ENCODE results near the gene FGGY.
"Not testable (repeated sequence)": the region's sequence is repeated elsewhere in the genome, so short reads cannot be mapped to it uniquely, and the experiment has no call there.

Gene FGGY

DNA sequence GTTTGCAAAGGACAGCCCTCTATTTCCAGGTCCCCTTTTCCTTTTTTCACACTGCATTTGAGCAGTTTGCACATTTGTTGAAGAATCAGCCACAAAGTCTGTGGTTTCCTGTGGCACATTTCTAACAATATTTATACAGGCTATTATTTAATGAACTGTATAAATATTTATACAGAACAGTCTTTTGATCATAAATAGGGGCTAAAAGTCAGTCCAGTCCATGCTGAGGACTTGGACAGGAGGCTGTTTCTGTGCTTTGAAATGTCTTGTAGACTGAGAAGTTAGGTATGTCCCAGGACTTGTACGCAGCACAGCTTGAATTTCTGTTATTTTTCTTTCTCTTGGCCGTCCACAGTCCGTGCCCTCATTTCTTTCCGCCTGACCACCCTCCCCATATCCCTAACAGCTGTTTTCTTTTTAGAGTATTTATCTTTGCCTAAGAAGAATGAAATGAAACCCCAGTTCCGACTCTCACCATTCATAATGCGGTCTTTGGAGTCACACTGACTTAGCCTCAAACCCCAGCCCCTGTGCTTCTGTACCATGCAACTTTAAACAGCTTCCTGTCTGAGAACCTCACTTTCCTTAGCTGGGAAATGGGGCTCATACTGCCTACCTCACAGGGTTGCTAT is 19.7 kb downstream of the FGGY start:
- no peak for DNase-seq

DNA sequence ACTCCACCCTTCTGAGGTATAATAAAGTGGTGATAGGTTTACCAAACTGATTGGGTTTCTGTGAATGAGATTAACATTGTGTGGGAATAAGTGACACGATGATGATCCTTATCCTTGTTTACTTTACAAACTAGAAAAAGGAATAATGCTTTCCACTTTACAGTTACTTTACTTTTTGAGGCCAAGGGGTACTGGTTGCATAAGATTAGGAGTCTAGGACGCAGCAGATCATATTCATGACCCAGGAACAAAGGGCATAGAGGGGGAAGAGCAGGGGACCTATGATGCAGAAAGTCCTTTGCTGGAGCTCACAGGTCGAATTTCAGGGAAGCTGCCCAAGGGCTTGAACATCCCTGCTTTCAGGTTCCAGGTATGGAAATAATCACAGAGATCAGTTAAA is 20.4 kb downstream of the FGGY start:
- DNase-seq, result no peak

DNA sequence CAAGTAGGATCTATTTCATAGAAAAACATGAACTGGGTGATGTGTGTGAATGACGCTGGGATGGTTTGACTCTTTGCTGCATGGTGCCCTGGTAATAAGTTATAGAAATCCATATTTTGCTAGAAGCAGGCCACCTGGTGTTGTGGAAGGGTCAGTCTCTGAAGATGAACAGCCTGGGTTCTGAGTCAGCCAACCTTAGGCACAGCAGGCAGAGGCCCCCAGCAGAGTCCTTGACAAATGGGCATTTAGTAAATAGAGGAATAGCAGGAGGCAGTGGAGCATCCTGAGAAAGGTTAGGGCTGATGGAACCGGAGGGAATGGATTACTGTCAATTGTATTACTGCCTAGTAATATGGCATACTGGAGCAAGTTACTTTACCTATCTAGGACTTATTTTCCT is 20.9 kb downstream of the FGGY start:
- DNase-seq, result no peak

- no peak for DNase-seq
Measured at GRCh38 chr1:59318271-59318860, 21.5 kb downstream of the FGGY start.

DNA sequence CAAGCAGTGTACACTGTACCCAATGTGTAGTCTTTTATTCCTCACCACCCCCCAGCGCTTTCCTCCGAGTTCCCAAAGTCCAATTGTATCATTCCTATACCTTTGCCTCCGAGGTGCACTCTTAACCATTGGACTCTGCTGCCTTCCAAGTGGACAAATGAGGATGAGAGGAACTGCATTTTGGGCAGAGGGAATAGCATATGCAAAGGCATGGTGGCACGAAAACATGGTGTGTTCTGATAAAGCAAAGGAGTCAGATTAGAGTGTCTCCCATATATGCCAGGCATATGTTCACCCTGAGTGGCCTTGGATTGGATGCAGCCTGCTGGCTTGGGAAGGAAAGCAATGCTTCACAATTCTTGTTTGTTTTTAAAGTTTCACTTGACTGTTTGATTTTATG is 25.5 kb downstream of the FGGY start:
- no peak for DNase-seq

DNA sequence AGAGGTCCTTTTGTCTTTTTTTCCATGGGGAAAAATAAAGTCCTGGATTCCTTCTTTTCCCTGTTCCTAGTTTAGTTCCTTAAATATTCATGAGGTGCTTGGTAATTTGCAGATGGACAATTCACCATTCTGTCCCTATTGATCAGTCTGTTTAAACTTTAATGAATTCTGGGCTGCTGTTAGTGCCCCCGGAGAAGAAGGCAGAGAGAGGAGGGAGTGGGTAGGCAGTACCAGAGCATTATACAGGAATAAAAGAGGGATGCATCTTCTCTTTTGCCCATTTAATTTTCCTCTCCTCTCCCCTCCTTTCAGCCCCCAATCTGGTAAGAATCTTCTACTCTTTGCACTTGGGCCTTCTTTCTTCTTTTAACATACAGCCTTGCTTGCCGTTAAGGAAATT is 25.9 kb downstream of the FGGY start:
- no peak for DNase-seq

DNA sequence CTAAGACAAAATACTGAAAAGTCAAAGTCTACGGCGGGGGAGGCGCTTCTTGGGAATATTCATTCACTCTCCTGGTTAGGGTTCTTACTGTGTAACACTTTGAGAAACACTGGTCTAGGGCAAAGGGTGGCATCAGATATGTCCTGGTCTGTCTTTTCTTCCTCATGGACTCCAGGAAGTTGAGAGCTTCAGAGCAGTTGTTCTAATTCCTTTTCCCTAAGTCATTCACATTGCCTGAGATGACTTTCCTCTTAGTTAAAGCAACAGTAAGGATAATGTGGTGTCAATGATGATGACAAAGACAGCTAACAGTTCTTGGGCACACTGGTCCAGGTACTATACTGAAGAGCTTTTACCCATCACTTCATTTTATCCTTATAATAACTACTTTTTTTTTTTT is 27.0 kb downstream of the FGGY start:
- no peak for DNase-seq

- DNase-seq, result no peak
Measured at GRCh38 chr1:59328353-59328752, 31.5 kb downstream of the FGGY start.

DNA sequence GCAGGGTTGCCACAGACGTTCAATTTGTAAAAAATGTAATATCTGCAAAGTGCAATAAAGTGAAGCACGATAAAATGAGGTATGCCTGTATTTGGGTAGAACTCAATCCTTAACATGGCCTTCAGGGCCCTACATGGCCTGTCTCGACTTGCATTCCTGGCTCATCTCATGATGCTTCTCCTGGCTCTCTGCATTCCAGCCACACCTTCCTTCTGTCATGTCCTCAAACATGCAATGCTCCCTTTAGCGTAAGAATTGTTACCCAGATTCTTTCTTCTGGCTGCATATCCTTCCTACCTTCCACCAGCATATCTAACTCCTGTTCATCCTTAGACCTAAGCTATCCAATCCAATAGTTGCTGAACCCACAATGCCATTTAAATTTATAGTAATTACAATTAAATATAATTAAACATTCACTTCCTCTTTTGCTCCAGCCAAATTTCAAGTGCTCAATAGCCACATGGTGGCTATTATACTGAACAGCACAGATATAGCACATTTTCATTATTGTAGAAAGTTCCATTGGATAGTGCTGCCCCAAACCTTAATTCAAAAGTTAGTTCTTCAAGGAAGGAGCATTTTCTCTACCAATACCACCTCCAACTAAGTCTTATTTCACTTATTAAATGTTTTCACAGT is 32.6 kb downstream of the FGGY start:
- no peak for DNase-seq

- DNase-seq, result no peak
Measured at GRCh38 chr1:59331686-59332620, 35.1 kb downstream of the FGGY start.

- DNase-seq, result no peak
Measured at GRCh38 chr1:59332983-59333382, 36.1 kb downstream of the FGGY start.

- no peak for DNase-seq
Measured at GRCh38 chr1:59333626-59334277, 36.9 kb downstream of the FGGY start.

GRCh38 chr1:59340411-59341307 is 43.8 kb downstream of the FGGY start:
- DNase-seq, result no peak

DNA sequence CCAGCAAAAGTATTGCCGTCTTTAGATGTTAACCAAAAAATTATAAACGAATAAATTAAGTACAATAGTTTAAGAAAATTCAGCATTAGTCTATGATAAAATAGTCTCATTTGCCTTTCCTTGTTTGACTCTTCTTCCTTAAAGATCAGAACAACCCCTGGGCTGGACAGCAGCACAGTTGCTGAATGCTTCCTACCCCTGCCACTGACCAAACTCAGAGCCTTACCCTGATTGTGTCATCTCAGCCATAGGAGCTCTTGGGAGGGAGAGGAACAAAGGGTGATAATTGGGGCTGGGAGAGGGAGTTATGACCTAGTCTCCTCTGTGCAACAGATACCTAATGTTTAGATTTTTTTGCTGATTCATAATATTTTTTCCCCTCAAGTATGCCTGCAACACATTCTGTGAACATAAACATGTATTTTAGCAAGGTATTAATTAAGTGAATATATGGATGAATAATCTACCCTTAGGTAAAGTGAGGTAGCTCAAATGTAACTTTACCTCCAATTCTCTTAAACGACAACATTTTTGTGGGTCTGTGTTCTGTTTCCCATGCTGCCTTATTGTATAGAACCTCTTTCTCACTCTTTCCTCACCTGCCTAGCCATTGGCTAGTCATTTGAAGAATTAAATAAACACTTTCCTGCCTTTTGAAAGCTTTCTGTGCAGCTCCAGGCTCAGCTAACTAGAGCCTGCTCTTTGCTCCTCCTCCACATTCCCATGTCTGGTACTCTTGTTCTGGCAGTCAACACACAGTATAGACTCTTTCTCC is 46.1 kb downstream of the FGGY start:
- no peak for DNase-seq

DNA sequence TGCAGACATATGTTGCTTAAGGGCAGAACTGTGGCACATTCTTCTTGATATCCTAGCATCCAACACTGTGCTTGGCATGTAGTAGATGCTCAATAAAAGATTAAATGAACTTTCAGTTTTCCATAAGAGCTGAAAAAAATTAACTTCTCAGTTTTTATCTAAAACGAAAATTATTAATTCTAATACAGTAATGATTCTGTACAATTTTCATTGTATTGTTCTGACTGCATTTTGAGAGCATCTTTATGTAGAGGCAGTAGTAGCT is 46.6 kb downstream of the FGGY start:
- DNase-seq, result no peak

- DNase-seq, result no peak
Measured at GRCh38 chr1:59345221-59345620, 48.3 kb downstream of the FGGY start.

DNA sequence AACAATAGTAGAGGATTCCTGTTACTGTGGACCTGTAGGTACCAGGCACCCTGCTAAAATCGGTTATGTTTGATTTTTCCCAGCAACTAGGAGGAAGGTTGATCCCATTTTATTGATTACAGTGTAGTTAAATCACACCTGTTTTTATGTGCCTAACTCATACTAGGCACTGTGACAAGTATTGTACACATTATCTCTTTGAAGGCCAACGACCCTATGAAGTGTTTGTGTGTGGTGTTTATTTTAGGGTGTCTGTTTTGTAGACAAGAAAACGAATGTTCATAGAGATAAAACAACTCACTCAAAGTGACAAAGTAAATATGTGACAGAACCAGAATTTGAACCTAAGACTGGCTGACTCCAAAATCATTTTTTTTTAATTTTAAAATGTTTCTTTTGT is 49.5 kb downstream of the FGGY start:
- DNase-seq, result no peak

GRCh38 chr1:59349101-59349500 is 52.2 kb downstream of the FGGY start:
- DNase-seq, result no peak

DNA sequence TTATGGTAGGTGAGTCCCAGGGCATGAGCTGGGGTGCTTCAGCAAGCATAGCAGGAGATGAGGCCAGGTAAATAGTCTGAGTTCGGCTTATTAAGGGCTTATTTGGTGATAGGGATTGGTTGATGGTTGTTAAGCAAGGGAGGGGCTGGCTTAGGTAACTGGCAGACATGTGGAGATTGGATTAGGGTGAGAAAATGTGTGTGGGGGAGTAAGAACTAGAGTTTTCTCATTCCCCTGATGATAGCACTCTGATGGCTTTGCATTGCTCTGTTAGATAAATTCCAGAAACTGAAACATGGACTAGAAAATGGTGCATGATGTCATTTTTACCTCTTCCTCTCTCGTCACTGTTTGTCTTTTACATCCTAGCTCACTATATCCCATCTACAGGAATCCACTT is 53.6 kb downstream of the FGGY start:
- DNase-seq, result no peak

DNA sequence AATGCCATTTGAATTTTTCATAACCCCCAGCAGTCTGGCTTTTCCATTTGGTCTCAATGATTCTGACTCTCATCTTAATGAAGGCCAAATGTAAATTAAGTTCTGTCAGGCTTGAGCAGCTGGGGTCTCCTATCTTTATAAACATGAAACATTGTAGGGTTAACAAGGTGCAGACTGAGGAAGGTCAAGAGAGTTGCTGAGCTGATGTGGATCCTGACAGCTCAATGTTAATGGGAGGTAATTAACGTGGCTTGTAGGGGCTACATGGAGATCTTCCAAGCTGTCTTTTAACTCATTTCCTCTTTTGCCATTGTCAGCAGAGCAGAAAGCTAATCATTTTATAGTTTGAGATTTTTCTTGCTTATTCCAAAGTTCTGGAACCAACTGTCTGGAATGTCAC is 55.2 kb downstream of the FGGY start:
- DNase-seq, result no peak

DNA sequence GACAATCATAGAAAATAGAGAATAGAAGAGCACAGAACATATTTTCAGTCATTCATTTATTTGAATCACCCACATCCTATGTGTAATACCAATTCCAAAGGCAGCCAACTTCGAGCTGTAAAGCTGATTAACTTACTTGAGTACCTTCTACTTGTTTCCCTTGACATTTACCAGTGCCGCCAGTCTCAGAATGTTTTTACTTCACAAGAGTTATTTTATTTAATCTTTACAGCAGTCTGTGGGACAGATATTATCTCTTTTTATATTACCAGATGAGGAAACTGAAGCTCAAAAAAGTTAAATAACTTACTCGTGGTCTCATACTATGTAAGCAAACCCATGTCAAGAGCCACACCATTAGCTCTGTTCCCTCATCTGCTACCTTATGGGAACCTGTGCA is 56.6 kb downstream of the FGGY start:
- no peak for DNase-seq

- not testable (repeated sequence) for DNase-seq
Measured at GRCh38 chr1:59354239-59354638, 57.3 kb downstream of the FGGY start.
